A673 (cell line): ENCODE data around the gene XIST. TPM values are rescaled to one million over a fixed set of nuclear protein-coding genes. Genes with fewer than 3 reads are reported as not detected.

Source experiments
- BruUV-seq: library from RNA; stranded (reverse); fragments of 400-500 nt; replicated peaks from 2 replicates; lab custom pipeline; 2021; lab: Mats Ljungman, UMichigan
- CTCF ChIA-PET: fragments of 300-600 bp; sonication (Branson Sonifier 250); formaldehyde crosslinking; loops from one replicate; lab custom pipeline; 2022; ENCODE audit warnings: antibody characterized with exemption; lab: Charles Lee
- POLR2A ChIA-PET: fragments of 300-600 bp; sonication (Branson Sonifier 250); formaldehyde crosslinking; loops from one replicate; lab custom pipeline; 2022; ENCODE audit warnings: antibody characterized with exemption; ENCODE audit not compliant: low non-redundant PET; lab: Charles Lee
- DNase-seq: peaks from one replicate; pipeline ENCODE4 v3.0.0-alpha.2; 2015; ENCODE audit warnings: low spot score
- H3K27ac ChIP-seq: fragments of 200-600 bp; sonication (generic); 2 replicates; pipeline ENCODE4 v1.5.1; 2016; ENCODE audit warnings: mixed run types, low read depth, mild to moderate bottlenecking, mixed read lengths, antibody characterized with exemption, low read length; ENCODE audit not compliant: poor library complexity, severe bottlenecking
- H3K27me3 ChIP-seq: fragments of 200-600 bp; sonication (generic); replicated peaks from 2 replicates; pipeline ENCODE4 v1.6.1; 2017; ENCODE audit warnings: mixed run types, low read depth, mild to moderate bottlenecking, mixed read lengths, antibody characterized with exemption, low read length; ENCODE audit not compliant: insufficient read depth, poor library complexity
- H3K36me3 ChIP-seq: fragments of 200-600 bp; sonication (generic); 2 replicates; pipeline ENCODE4 v1.6.1; 2016; ENCODE audit warnings: mixed run types, mild to moderate bottlenecking, mixed read lengths, antibody characterized with exemption, low read length; ENCODE audit not compliant: insufficient read depth, poor library complexity, severe bottlenecking
- H3K4me1 ChIP-seq: fragments of 200-600 bp; sonication (generic); 2 replicates; pipeline ENCODE4 v1.6.1; 2017; ENCODE audit warnings: mixed run types, mild to moderate bottlenecking, mixed read lengths, antibody characterized with exemption, low read length; ENCODE audit not compliant: insufficient read depth, poor library complexity, severe bottlenecking
- H3K4me3 ChIP-seq: fragments of 200-600 bp; sonication (generic); 2 replicates; pipeline ENCODE4 v1.5.1; 2016; ENCODE audit warnings: low read depth, mixed run types, mild to moderate bottlenecking, mixed read lengths, low read length; ENCODE audit not compliant: poor library complexity, severe bottlenecking
- H3K9me3 ChIP-seq: fragments of 200-600 bp; sonication (generic); 2 replicates; pipeline ENCODE4 v1.6.1; 2016; ENCODE audit warnings: mixed run types, low read depth, mild to moderate bottlenecking, mixed read lengths, antibody characterized with exemption, low read length; ENCODE audit not compliant: poor library complexity, severe bottlenecking
- EZH2 ChIP-seq: fragments of 200-600 bp; sonication (generic); IDR thresholded peaks from 2 replicates; pipeline ENCODE4 v1.6.1; 2017; ENCODE audit warnings: borderline replicate concordance, low read depth, mild to moderate bottlenecking, mixed read lengths, antibody characterized with exemption, low read length; ENCODE audit not compliant: poor library complexity, severe bottlenecking
- intact Hi-C: fragments of 100-400 bp; cut with micrococcal nuclease; formaldehyde crosslinking; loops from one replicate; pipeline ENCODE4 v1.10.0; 2022; ENCODE audit not compliant: unreplicated experiment
- total RNA-seq: library from RNA; stranded (reverse); gene quantifications from 2 replicates; pipeline ENCODE4 v1.2.3, GENCODE V29; 2021
- TF ChIP-seq, protein P1 (sequence below): fragments of 300-800, 200-600 bp; sonication (generic); conservative IDR thresholded peaks from 2 replicates; pipeline ENCODE4 v1.5.1; 2017; ENCODE audit warnings: low read depth, mild to moderate bottlenecking, antibody characterized with exemption, low read length, moderate library complexity, mixed read lengths

Gene XIST
- total RNA-seq, 1 experiment from 2014 or later: 305 TPM

DNA sequence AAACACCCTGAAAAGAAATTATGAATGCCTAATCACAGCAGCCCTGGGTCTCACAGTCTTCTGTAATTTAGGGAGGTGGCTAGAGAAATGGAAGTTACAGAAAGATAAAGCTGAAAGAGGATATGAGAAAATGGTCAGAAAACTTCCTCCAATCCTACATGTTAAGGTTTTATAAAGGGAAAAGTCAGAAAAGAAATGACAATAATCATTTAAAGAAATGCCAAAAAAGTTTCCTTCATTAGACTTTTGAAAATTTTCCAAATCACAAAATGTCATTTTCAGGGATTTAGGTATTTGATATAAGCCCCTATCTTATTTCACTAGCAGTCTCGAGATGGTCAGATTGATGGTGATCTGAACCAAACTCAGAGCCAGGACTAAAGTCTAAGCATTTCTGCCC, 13.4 kb downstream of the XIST start:
- intact Hi-C loops: no loop called here

DNA sequence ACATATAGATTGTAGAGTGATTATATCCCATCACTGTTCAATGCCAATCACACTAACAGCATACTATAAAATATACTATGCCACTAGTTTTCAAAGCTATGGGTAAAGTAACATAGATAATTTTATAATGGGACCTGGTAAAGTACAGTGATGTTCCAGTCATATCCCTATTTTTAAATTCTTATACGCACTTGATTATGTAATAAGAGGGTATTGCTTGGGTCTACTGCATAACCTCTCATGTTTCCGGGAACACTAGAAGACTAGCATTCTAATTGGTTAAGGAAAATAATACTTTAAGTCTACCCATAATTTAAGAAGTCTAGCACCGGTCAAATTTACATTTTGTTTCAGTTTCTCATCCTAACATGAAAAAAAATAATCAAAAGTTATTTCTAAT, 14.4 kb downstream of the XIST start:
- H3K4me3 ChIP-seq: no peak overlapping the region
- H3K27me3 ChIP-seq: peaks cover 11% of the 10 kb centered on the region
- H3K9me3 ChIP-seq: no peaks in the 10 kb centered on the region
- H3K27ac ChIP-seq: no peak overlapping the region
- H3K4me1 ChIP-seq: no peaks in the 10 kb centered on the region
- BruUV-seq: no TSS peak
- intact Hi-C loops: no loop called here
- ChIA-PET POLR2A (interaction anchor here (0.7 kb wide), 1 partner anchor 13 kb away, joined by 3 read pairs; no protein-coding TSS in a partner anchor), CTCF (no interaction called here)
- TF ChIP-seq EZH2: no peak
- TF ChIP-seq, protein P1, sequence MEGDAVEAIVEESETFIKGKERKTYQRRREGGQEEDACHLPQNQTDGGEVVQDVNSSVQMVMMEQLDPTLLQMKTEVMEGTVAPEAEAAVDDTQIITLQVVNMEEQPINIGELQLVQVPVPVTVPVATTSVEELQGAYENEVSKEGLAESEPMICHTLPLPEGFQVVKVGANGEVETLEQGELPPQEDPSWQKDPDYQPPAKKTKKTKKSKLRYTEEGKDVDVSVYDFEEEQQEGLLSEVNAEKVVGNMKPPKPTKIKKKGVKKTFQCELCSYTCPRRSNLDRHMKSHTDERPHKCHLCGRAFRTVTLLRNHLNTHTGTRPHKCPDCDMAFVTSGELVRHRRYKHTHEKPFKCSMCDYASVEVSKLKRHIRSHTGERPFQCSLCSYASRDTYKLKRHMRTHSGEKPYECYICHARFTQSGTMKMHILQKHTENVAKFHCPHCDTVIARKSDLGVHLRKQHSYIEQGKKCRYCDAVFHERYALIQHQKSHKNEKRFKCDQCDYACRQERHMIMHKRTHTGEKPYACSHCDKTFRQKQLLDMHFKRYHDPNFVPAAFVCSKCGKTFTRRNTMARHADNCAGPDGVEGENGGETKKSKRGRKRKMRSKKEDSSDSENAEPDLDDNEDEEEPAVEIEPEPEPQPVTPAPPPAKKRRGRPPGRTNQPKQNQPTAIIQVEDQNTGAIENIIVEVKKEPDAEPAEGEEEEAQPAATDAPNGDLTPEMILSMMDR: no peak
- DNase-seq: no peak
- H3K36me3 ChIP-seq: peaks cover 54% of the 10 kb centered on the region

More for the DNA sequence above, 13.4 kb downstream of the XIST start:
- ChIA-PET POLR2A (interaction anchor here (0.6 kb wide), 1 partner anchor 73 kb away, joined by 3 read pairs; no protein-coding TSS in a partner anchor), CTCF (no interaction called here)
- H3K4me3 ChIP-seq: no peak overlapping the region
- H3K36me3 ChIP-seq: peaks cover 48% of the 10 kb centered on the region
- DNase-seq: no peak
- no peak for TF ChIP-seq EZH2
- TF ChIP-seq, protein P1: no peak
- peaks cover 11% of the 10 kb centered on the region for H3K27me3 ChIP-seq
- H3K27ac ChIP-seq: no peak overlapping the region
- H3K4me1 ChIP-seq: no peaks in the 10 kb centered on the region
- no peaks in the 10 kb centered on the region for H3K9me3 ChIP-seq
- BruUV-seq: no TSS peak

DNA sequence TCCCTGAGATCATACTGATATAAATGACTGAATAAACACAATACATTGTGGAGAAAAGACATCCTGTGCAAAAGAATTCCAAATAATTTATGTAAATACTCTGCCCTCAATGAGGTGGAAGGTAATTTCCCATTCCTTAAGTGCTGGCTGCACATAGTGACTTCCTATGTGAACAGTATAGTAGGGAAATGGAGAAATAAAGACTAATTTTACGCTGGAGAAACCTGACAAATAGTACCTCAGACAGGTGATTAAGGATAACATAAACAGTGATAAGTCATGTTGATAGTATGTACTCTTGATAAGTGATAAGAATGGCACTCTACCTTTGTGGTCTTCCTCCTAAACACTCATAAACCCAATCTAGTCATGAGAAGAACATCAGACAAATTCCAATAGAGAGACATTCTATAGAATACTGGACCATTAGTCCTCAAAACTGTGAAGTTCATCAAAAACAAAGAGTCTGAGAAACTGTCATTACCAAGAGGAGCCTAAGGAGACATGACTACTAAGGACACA, 15.5 kb downstream of the XIST start:
- BruUV-seq: no TSS peak
- ChIA-PET CTCF (no interaction called here), POLR2A (no interaction called here)
- TF ChIP-seq EZH2: no peak
- TF ChIP-seq, protein P1: no peak
- Histone ChIP-seq H3K36me3 (peaks cover 59% of the 10 kb centered on the region), H3K27me3 (peaks cover 11% of the 10 kb centered on the region), H3K27ac (no peak overlapping the region), H3K9me3 (no peaks in the 10 kb centered on the region), H3K4me1 (no peaks in the 10 kb centered on the region), H3K4me3 (no peak overlapping the region)
- intact Hi-C loops: no loop called here
- no peak for DNase-seq
